ENCODE measurements around the gene CAMSAP2. TPM values are rescaled to one million over a fixed set of nuclear protein-coding genes. Genes with fewer than 3 reads are reported as not detected.
"Not testable (repeated sequence)": the region's sequence is repeated elsewhere in the genome, so short reads cannot be mapped to it uniquely, and the experiment has no call there.

The CAMSAP2 gene
- total and polyA plus RNA-seq, 5 donors from 2014 or later = 0.13 to 8.4 (median 0.60) TPM

- no peak overlapping the region for H3K27ac ChIP-seq (ENCODE audit: insufficient read depth, low read length, poor library complexity, severe bottlenecking)
- DNase-seq (peak; percentile 58 to 82 (median 69)), ATAC-seq (ENCODE audit: low read depth in 2 of 2) (peak; percentile 68 to 82)
- no peaks in the 10 kb centered on the region for H3K9me3 ChIP-seq (ENCODE audit: control insufficient read depth in 2 of 2, low read length in 2 of 2)
- H3K4me3 ChIP-seq (ENCODE audit: low read depth, low read length) = no peak overlapping the region
- Mint-ChIP-seq H3K4me3 (no peak overlapping the region), H3K36me3 (no peaks in the 10 kb centered on the region), H3K27me3 (peaks cover 4% of the 10 kb centered on the region), H3K4me1 (peaks cover 0 to 10% (median 4%) of the 10 kb centered on the region in 4 donors), H3K27ac (no peak overlapping the region), H3K9me3 (peaks cover 0 to 3% (median 0%) of the 10 kb centered on the region in 7 donors)
- no peaks in the 10 kb centered on the region for H3K27me3 ChIP-seq (ENCODE audit: control insufficient read depth, insufficient read depth, low read length)
- H3K36me3 ChIP-seq (ENCODE audit: control insufficient read depth, insufficient read depth, low read length) = no peaks in the 10 kb centered on the region
- H3K4me1 ChIP-seq (ENCODE audit: control insufficient read depth, insufficient read depth, low read length, poor library complexity, severe bottlenecking) = no peaks in the 10 kb centered on the region
Measured at GRCh38 chr1:200802865-200803512, 64.3 kb downstream of the CAMSAP2 start.

- no peaks in the 10 kb centered on the region for H3K27me3 ChIP-seq (ENCODE audit: control insufficient read depth, insufficient read depth, low read length)
- H3K4me3 ChIP-seq (ENCODE audit: low read depth, low read length) = no peak overlapping the region
- H3K27ac ChIP-seq (ENCODE audit: insufficient read depth, low read length, poor library complexity, severe bottlenecking) = no peak overlapping the region
- H3K27me3 Mint-ChIP-seq = peaks cover 4% of the 10 kb centered on the region
- no peak overlapping the region for H3K4me3 Mint-ChIP-seq
- H3K9me3 Mint-ChIP-seq = peaks cover 0 to 1% (median 0%) of the 10 kb centered on the region in 7 donors
- ATAC-seq (ENCODE audit: low read depth in 2 of 2) (no peak), DNase-seq (no peak)
- H3K27ac Mint-ChIP-seq = no peak overlapping the region
- no peaks in the 10 kb centered on the region for H3K4me1 ChIP-seq (ENCODE audit: control insufficient read depth, insufficient read depth, low read length, poor library complexity, severe bottlenecking)
- H3K36me3 ChIP-seq (ENCODE audit: control insufficient read depth, insufficient read depth, low read length) = no peaks in the 10 kb centered on the region
- peaks cover 0 to 10% (median 4%) of the 10 kb centered on the region in 4 donors for H3K4me1 Mint-ChIP-seq
- H3K9me3 ChIP-seq (ENCODE audit: control insufficient read depth in 2 of 2, low read length in 2 of 2) = no peaks in the 10 kb centered on the region
- H3K36me3 Mint-ChIP-seq = peaks cover 8% of the 10 kb centered on the region
Measured at GRCh38 chr1:200805719-200806118, 67.0 kb downstream of the CAMSAP2 start.

- Histone ChIP-seq H3K36me3 (ENCODE audit: control insufficient read depth, insufficient read depth, low read length) (no peaks in the 10 kb centered on the region), H3K4me3 (ENCODE audit: low read depth, low read length) (no peak overlapping the region), H3K4me1 (ENCODE audit: control insufficient read depth, insufficient read depth, low read length, poor library complexity, severe bottlenecking) (no peaks in the 10 kb centered on the region), H3K27me3 (ENCODE audit: control insufficient read depth, insufficient read depth, low read length) (no peaks in the 10 kb centered on the region), H3K27ac (ENCODE audit: insufficient read depth, low read length, poor library complexity, severe bottlenecking) (no peak overlapping the region), H3K9me3 (ENCODE audit: control insufficient read depth in 2 of 2, low read length in 2 of 2) (no peaks in the 10 kb centered on the region)
- Mint-ChIP-seq H3K36me3 (peaks cover 20% of the 10 kb centered on the region), H3K27me3 (peaks cover 4% of the 10 kb centered on the region), H3K4me3 (no peak overlapping the region), H3K9me3 (peaks cover 0 to 1% (median 0%) of the 10 kb centered on the region in 7 donors), H3K4me1 (peaks cover 0 to 4% (median 0%) of the 10 kb centered on the region in 4 donors), H3K27ac (no peak overlapping the region)
- ATAC-seq (ENCODE audit: low read depth in 2 of 2) (no peak), DNase-seq (no peak)
Measured at GRCh38 chr1:200808846-200809245, 70.2 kb downstream of the CAMSAP2 start.

GRCh38 chr1:200811704-200812103 is 73.0 kb downstream of the CAMSAP2 start:
- ATAC-seq (ENCODE audit: low read depth in 2 of 2) = no peak
- Histone ChIP-seq H3K36me3 (ENCODE audit: control insufficient read depth, insufficient read depth, low read length) (no peaks in the 10 kb centered on the region), H3K27me3 (ENCODE audit: control insufficient read depth, insufficient read depth, low read length) (no peaks in the 10 kb centered on the region), H3K9me3 (ENCODE audit: control insufficient read depth in 2 of 2, low read length in 2 of 2) (no peaks in the 10 kb centered on the region), H3K4me3 (ENCODE audit: low read depth, low read length) (no peak overlapping the region), H3K4me1 (ENCODE audit: control insufficient read depth, insufficient read depth, low read length, poor library complexity, severe bottlenecking) (no peaks in the 10 kb centered on the region), H3K27ac (ENCODE audit: insufficient read depth, low read length, poor library complexity, severe bottlenecking) (no peak overlapping the region)
- Mint-ChIP-seq H3K27me3 (no peaks in the 10 kb centered on the region), H3K4me3 (no peak overlapping the region), H3K27ac (peak overlapping the region in 1 of 3 donors; percentile 51), H3K36me3 (peaks cover 20% of the 10 kb centered on the region), H3K4me1 (peaks cover 0 to 2% (median 0%) of the 10 kb centered on the region in 4 donors), H3K9me3 (peaks cover 0 to 1% (median 0%) of the 10 kb centered on the region in 7 donors)
- DNase-seq = no peak

GRCh38 chr1:200816624-200817224 is 78.0 kb downstream of the CAMSAP2 start:
- not testable (repeated sequence) for H3K27ac Mint-ChIP-seq; DNase-seq; H3K27me3 Mint-ChIP-seq; H3K36me3 Mint-ChIP-seq; H3K4me1 Mint-ChIP-seq; H3K9me3 ChIP-seq (ENCODE audit: control insufficient read depth in 2 of 2, low read length in 2 of 2); H3K27ac ChIP-seq (ENCODE audit: insufficient read depth, low read length, poor library complexity, severe bottlenecking); H3K9me3 Mint-ChIP-seq; H3K4me3 ChIP-seq (ENCODE audit: low read depth, low read length); H3K4me3 Mint-ChIP-seq; ATAC-seq (ENCODE audit: low read depth in 2 of 2); H3K36me3 ChIP-seq (ENCODE audit: control insufficient read depth, insufficient read depth, low read length); H3K27me3 ChIP-seq (ENCODE audit: control insufficient read depth, insufficient read depth, low read length); H3K4me1 ChIP-seq (ENCODE audit: control insufficient read depth, insufficient read depth, low read length, poor library complexity, severe bottlenecking)

GRCh38 chr1:200818248-200818647 is 79.6 kb downstream of the CAMSAP2 start:
- H3K9me3 Mint-ChIP-seq = no peaks in the 10 kb centered on the region
- no peaks in the 10 kb centered on the region for H3K36me3 ChIP-seq (ENCODE audit: control insufficient read depth, insufficient read depth, low read length)
- no peak overlapping the region for H3K4me3 Mint-ChIP-seq
- no peaks in the 10 kb centered on the region for H3K4me1 ChIP-seq (ENCODE audit: control insufficient read depth, insufficient read depth, low read length, poor library complexity, severe bottlenecking)
- no peak overlapping the region for H3K27ac Mint-ChIP-seq
- ATAC-seq (ENCODE audit: low read depth in 2 of 2) (no peak), DNase-seq (no peak)
- no peaks in the 10 kb centered on the region for H3K27me3 ChIP-seq (ENCODE audit: control insufficient read depth, insufficient read depth, low read length)
- H3K4me3 ChIP-seq (ENCODE audit: low read depth, low read length) = no peak overlapping the region
- H3K9me3 ChIP-seq (ENCODE audit: control insufficient read depth in 2 of 2, low read length in 2 of 2) = no peaks in the 10 kb centered on the region
- peaks cover 3% of the 10 kb centered on the region for H3K36me3 Mint-ChIP-seq
- no peak overlapping the region for H3K27ac ChIP-seq (ENCODE audit: insufficient read depth, low read length, poor library complexity, severe bottlenecking)
- H3K4me1 Mint-ChIP-seq = no peaks in the 10 kb centered on the region
- H3K27me3 Mint-ChIP-seq = no peaks in the 10 kb centered on the region

- H3K27me3 Mint-ChIP-seq = no peaks in the 10 kb centered on the region
- no peak overlapping the region for H3K27ac Mint-ChIP-seq
- ATAC-seq (ENCODE audit: low read depth in 2 of 2) = no peak
- no peak overlapping the region for H3K4me3 ChIP-seq (ENCODE audit: low read depth, low read length)
- H3K9me3 ChIP-seq (ENCODE audit: control insufficient read depth in 2 of 2, low read length in 2 of 2) = no peaks in the 10 kb centered on the region
- no peak for DNase-seq
- H3K27ac ChIP-seq (ENCODE audit: insufficient read depth, low read length, poor library complexity, severe bottlenecking) = no peak overlapping the region
- H3K27me3 ChIP-seq (ENCODE audit: control insufficient read depth, insufficient read depth, low read length) = no peaks in the 10 kb centered on the region
- peaks cover 4% of the 10 kb centered on the region for H3K36me3 Mint-ChIP-seq
- H3K4me3 Mint-ChIP-seq = no peak overlapping the region
- H3K36me3 ChIP-seq (ENCODE audit: control insufficient read depth, insufficient read depth, low read length) = no peaks in the 10 kb centered on the region
- no peaks in the 10 kb centered on the region for H3K9me3 Mint-ChIP-seq
- H3K4me1 ChIP-seq (ENCODE audit: control insufficient read depth, insufficient read depth, low read length, poor library complexity, severe bottlenecking) = no peaks in the 10 kb centered on the region
- H3K4me1 Mint-ChIP-seq = no peaks in the 10 kb centered on the region
Measured at GRCh38 chr1:200819726-200820125, 81.0 kb downstream of the CAMSAP2 start.

GRCh38 chr1:200831091-200831490 is 92.4 kb downstream of the CAMSAP2 start:
- peaks cover 4 to 8% (median 5%) of the 10 kb centered on the region in 4 donors for H3K4me1 Mint-ChIP-seq
- H3K9me3 ChIP-seq (ENCODE audit: control insufficient read depth in 2 of 2, low read length in 2 of 2) = no peaks in the 10 kb centered on the region
- H3K4me3 Mint-ChIP-seq = no peak overlapping the region
- H3K27me3 ChIP-seq (ENCODE audit: control insufficient read depth, insufficient read depth, low read length) = no peaks in the 10 kb centered on the region
- ATAC-seq (ENCODE audit: low read depth in 2 of 2) (no peak), DNase-seq (no peak)
- no peak overlapping the region for H3K27ac ChIP-seq (ENCODE audit: insufficient read depth, low read length, poor library complexity, severe bottlenecking)
- H3K9me3 Mint-ChIP-seq = no peaks in the 10 kb centered on the region
- no peaks in the 10 kb centered on the region for H3K27me3 Mint-ChIP-seq
- no peaks in the 10 kb centered on the region for H3K36me3 ChIP-seq (ENCODE audit: control insufficient read depth, insufficient read depth, low read length)
- peaks cover 5% of the 10 kb centered on the region for H3K36me3 Mint-ChIP-seq
- H3K27ac Mint-ChIP-seq = no peak overlapping the region
- no peak overlapping the region for H3K4me3 ChIP-seq (ENCODE audit: low read depth, low read length)
- H3K4me1 ChIP-seq (ENCODE audit: control insufficient read depth, insufficient read depth, low read length, poor library complexity, severe bottlenecking) = peaks cover 4% of the 10 kb centered on the region

Measured in CD4-positive, CD25-positive, alpha-beta regulatory T cell (primary cell).